ENCODE data around the gene SYTL1.

The SYTL1 gene

DNA sequence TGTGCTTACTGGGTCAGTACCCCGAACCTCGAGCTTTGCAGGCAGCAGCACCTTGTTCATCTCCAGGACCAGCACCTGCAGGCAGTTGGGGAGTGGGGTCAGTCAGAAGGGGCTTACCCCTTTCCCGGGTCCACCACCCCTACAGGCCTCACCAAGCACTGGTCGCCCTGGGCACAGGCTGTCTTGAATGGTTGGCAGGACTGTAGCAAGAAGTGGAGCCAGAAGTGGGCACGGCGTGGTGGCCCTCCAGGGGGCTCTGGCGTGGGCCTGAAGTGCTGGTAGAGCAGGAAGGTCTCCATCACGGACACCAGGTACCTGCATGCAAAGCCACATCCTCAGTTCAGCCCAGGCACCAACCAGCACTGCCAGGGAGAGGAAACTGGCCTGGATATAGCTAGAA lies 19.7 kb downstream of the SYTL1 start:
- Histone ChIP-seq H3K4me3 (ENCODE audit: insufficient read depth, low read depth, low read length, poor library complexity, severe bottlenecking) (no peak overlapping the region), H3K4me1 (ENCODE audit: control insufficient read depth, insufficient read depth, low read length, poor library complexity, severe bottlenecking) (peaks cover 41% of the 10 kb centered on the region), H3K27me3 (replicated peaks; ENCODE audit: control insufficient read depth, insufficient read depth, low read length, poor library complexity, severe bottlenecking) (no peaks in the 10 kb centered on the region), H3K27ac (ENCODE audit: insufficient read depth, low read length, poor library complexity, severe bottlenecking) (no peak overlapping the region), H3K9me3 (ENCODE audit: control insufficient read depth, low read length) (no peaks in the 10 kb centered on the region), H3K36me3 (ENCODE audit: control insufficient read depth, insufficient read depth, low read length) (no peaks in the 10 kb centered on the region)
- DNase-seq: no peak

GRCh38 chr1:27363766-27364695 lies 22.2 kb downstream of the SYTL1 start:
- Histone ChIP-seq H3K4me1 (ENCODE audit: control insufficient read depth, insufficient read depth, low read length, poor library complexity, severe bottlenecking) (peaks cover 31% of the 10 kb centered on the region), H3K27ac (ENCODE audit: insufficient read depth, low read length, poor library complexity, severe bottlenecking) (no peak overlapping the region), H3K9me3 (ENCODE audit: control insufficient read depth, low read length) (no peaks in the 10 kb centered on the region), H3K27me3 (replicated peaks; ENCODE audit: control insufficient read depth, insufficient read depth, low read length, poor library complexity, severe bottlenecking) (no peaks in the 10 kb centered on the region), H3K4me3 (ENCODE audit: insufficient read depth, low read depth, low read length, poor library complexity, severe bottlenecking) (no peak overlapping the region), H3K36me3 (ENCODE audit: control insufficient read depth, insufficient read depth, low read length) (no peaks in the 10 kb centered on the region)
- DNase-seq: no peak

GRCh38 chr1:27364696-27365371 lies 23.0 kb downstream of the SYTL1 start:
- Histone ChIP-seq H3K36me3 (ENCODE audit: control insufficient read depth, insufficient read depth, low read length) (no peaks in the 10 kb centered on the region), H3K27ac (ENCODE audit: insufficient read depth, low read length, poor library complexity, severe bottlenecking) (no peak overlapping the region), H3K4me3 (ENCODE audit: insufficient read depth, low read depth, low read length, poor library complexity, severe bottlenecking) (no peak overlapping the region), H3K9me3 (ENCODE audit: control insufficient read depth, low read length) (no peaks in the 10 kb centered on the region), H3K4me1 (ENCODE audit: control insufficient read depth, insufficient read depth, low read length, poor library complexity, severe bottlenecking) (peaks cover 23% of the 10 kb centered on the region), H3K27me3 (replicated peaks; ENCODE audit: control insufficient read depth, insufficient read depth, low read length, poor library complexity, severe bottlenecking) (no peaks in the 10 kb centered on the region)
- DNase-seq: no peak

DNA sequence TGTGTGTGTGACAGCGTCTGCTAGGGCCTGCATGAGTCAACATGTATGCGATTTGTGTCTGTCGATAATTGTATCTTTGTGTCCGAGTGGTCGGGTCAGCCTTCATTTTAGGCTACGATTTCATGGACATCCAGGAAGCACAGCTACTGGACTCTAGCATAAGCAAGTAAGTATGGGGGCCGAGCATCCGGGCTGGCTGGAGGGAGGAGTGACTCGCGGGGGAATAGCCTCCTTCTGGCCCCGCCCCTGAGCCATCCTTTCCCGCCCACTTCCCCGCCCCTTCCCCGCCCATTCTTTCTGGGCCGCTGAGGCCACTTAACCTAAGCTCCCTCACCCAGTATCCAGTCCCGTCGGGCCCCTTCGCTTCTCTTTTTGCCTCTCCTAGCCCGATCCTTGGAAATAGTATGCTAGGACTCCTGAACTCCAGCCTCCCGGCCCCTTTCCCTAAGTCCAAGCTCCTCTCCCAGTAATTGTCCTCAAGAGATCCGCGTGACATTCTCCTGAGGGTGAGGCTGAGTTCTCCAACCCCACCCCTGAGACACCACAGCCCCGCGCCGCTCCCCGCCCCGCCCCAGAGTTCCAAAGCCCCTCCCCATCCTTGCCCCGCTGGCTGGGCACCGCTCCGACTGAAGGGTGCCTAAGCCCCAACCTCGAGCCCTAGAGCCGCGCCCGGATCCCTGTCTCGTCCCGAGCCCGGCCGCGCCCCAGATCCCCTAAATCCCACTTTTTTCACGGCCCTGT lies 23.7 kb downstream of the SYTL1 start:
- H3K27me3 ChIP-seq (replicated peaks; ENCODE audit: control insufficient read depth, insufficient read depth, low read length, poor library complexity, severe bottlenecking): no peaks in the 10 kb centered on the region
- DNase-seq: peak; percentile 68 to 70 (median 69)
- peaks cover 20% of the 10 kb centered on the region for H3K4me1 ChIP-seq (ENCODE audit: control insufficient read depth, insufficient read depth, low read length, poor library complexity, severe bottlenecking)
- peak overlapping the region; percentile 43 for H3K27ac ChIP-seq (ENCODE audit: insufficient read depth, low read length, poor library complexity, severe bottlenecking)
- H3K9me3 ChIP-seq (ENCODE audit: control insufficient read depth, low read length): no peaks in the 10 kb centered on the region
- H3K36me3 ChIP-seq (ENCODE audit: control insufficient read depth, insufficient read depth, low read length): no peaks in the 10 kb centered on the region
- H3K4me3 ChIP-seq (ENCODE audit: insufficient read depth, low read depth, low read length, poor library complexity, severe bottlenecking): peak overlapping the region; percentile 72

- Histone ChIP-seq H3K9me3 (ENCODE audit: control insufficient read depth, low read length) (no peaks in the 10 kb centered on the region), H3K27ac (ENCODE audit: insufficient read depth, low read length, poor library complexity, severe bottlenecking) (peak overlapping the region; percentile 43), H3K4me3 (ENCODE audit: insufficient read depth, low read depth, low read length, poor library complexity, severe bottlenecking) (peak overlapping the region; percentile 72), H3K27me3 (replicated peaks; ENCODE audit: control insufficient read depth, insufficient read depth, low read length, poor library complexity, severe bottlenecking) (no peaks in the 10 kb centered on the region), H3K36me3 (ENCODE audit: control insufficient read depth, insufficient read depth, low read length) (no peaks in the 10 kb centered on the region), H3K4me1 (ENCODE audit: control insufficient read depth, insufficient read depth, low read length, poor library complexity, severe bottlenecking) (peaks cover 20% of the 10 kb centered on the region)
- peak; percentile 51 to 62 (median 57) for DNase-seq
These were observed 24.2 kb downstream of the SYTL1 start for GRCh38 chr1:27366113-27366410.

GRCh38 chr1:27366411-27367159 lies 24.8 kb downstream of the SYTL1 start, which contains the start of gene MAP3K6:
TSS of gene MAP3K6 (minus strand) at chr1:27366961. CDS start at chr1:27366597, 364 bp downstream.
- Histone ChIP-seq H3K36me3 (ENCODE audit: control insufficient read depth, insufficient read depth, low read length) (no peaks in the 10 kb centered on the region), H3K9me3 (ENCODE audit: control insufficient read depth, low read length) (no peaks in the 10 kb centered on the region), H3K27me3 (replicated peaks; ENCODE audit: control insufficient read depth, insufficient read depth, low read length, poor library complexity, severe bottlenecking) (no peaks in the 10 kb centered on the region), H3K4me3 (ENCODE audit: insufficient read depth, low read depth, low read length, poor library complexity, severe bottlenecking) (peak within 1 kb of the TSS; percentile 72), H3K4me1 (ENCODE audit: control insufficient read depth, insufficient read depth, low read length, poor library complexity, severe bottlenecking) (peaks cover 20% of the 10 kb centered on the region), H3K27ac (ENCODE audit: insufficient read depth, low read length, poor library complexity, severe bottlenecking) (peak within 1 kb of the TSS; percentile 43)
- no peak for DNase-seq

DNA sequence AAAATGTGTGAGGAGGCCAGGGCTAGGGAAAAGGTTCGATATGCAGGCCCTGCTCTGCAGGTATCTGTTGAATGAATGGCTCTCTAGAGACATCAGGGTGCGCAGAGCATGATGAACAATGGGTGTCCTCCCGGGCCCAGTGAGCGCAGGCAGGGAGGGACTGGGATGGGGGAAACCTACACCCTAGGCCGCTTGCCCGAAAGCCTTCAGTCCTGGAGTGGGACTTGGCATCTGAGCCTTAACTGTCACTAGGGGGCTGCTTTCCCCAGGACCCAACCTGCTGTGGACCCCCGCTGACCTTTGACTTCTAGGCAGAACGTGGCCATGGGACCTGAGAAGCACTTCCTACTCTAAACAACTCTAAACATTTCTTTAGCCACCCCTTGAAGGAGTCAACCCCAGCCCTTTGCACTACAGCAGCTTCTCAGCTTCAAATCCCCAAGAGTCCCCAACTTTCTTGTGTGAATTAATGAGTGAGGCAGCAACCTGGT lies 25.4 kb downstream of the SYTL1 start:
- no peak overlapping the region for H3K4me3 ChIP-seq (ENCODE audit: insufficient read depth, low read depth, low read length, poor library complexity, severe bottlenecking)
- H3K4me1 ChIP-seq (ENCODE audit: control insufficient read depth, insufficient read depth, low read length, poor library complexity, severe bottlenecking): peaks cover 20% of the 10 kb centered on the region
- no peak for DNase-seq
- no peaks in the 10 kb centered on the region for H3K36me3 ChIP-seq (ENCODE audit: control insufficient read depth, insufficient read depth, low read length)
- no peak overlapping the region for H3K27ac ChIP-seq (ENCODE audit: insufficient read depth, low read length, poor library complexity, severe bottlenecking)
- H3K9me3 ChIP-seq (ENCODE audit: control insufficient read depth, low read length): no peaks in the 10 kb centered on the region
- H3K27me3 ChIP-seq (replicated peaks; ENCODE audit: control insufficient read depth, insufficient read depth, low read length, poor library complexity, severe bottlenecking): no peaks in the 10 kb centered on the region

GRCh38 chr1:27368869-27369582 lies 27.2 kb downstream of the SYTL1 start:
- H3K36me3 ChIP-seq (ENCODE audit: control insufficient read depth, insufficient read depth, low read length): no peaks in the 10 kb centered on the region
- DNase-seq: no peak
- H3K27me3 ChIP-seq (replicated peaks; ENCODE audit: control insufficient read depth, insufficient read depth, low read length, poor library complexity, severe bottlenecking): no peaks in the 10 kb centered on the region
- H3K4me3 ChIP-seq (ENCODE audit: insufficient read depth, low read depth, low read length, poor library complexity, severe bottlenecking): no peak overlapping the region
- H3K27ac ChIP-seq (ENCODE audit: insufficient read depth, low read length, poor library complexity, severe bottlenecking): no peak overlapping the region
- H3K4me1 ChIP-seq (ENCODE audit: control insufficient read depth, insufficient read depth, low read length, poor library complexity, severe bottlenecking): peaks cover 20% of the 10 kb centered on the region
- no peaks in the 10 kb centered on the region for H3K9me3 ChIP-seq (ENCODE audit: control insufficient read depth, low read length)

All from effector memory CD4-positive, alpha-beta T cell (primary cell).